OCI-LY3 (cell line): ENCODE results near the gene SPINK8.

ENCODE experiments used
- H2AFZ ChIP-seq: fragments of 200-600, 300-600 bp; shearing (Covaris generic); 2 replicates; pipeline ENCODE4 v1.6.0; 2014; ENCODE audit warnings: antibody characterized with exemption, low read depth, low read length
- H3K27ac ChIP-seq: fragments of 200-600, 300-600 bp; sonication (generic); 2 replicates; pipeline ENCODE4 v1.5.1; 2014; ENCODE audit warnings: mild to moderate bottlenecking, low read length, moderate library complexity, mixed read lengths
- H3K27me3 ChIP-seq: fragments of 200-600, 300-600 bp; sonication (generic); 2 replicates; pipeline ENCODE4 v1.6.1; 2014; ENCODE audit warnings: low read depth, low read length, mixed read lengths
- H3K36me3 ChIP-seq: fragments of 200-600, 300-600 bp; sonication (generic); replicated peaks from 2 replicates; pipeline ENCODE3; 2014; ENCODE audit warnings: low read depth, low read length, mixed read lengths
- H3K4me1 ChIP-seq: fragments of 300-600, 200-600 bp; sonication (generic); 2 replicates; pipeline ENCODE4 v1.6.1; 2014; ENCODE audit warnings: low read length, mixed read lengths
- H3K4me2 ChIP-seq: fragments of 200-600, 300-600 bp; sonication (generic); 2 replicates; pipeline ENCODE4 v1.6.1; 2014; ENCODE audit warnings: low read length, mixed read lengths
- H3K4me3 ChIP-seq: fragments of 300-600, 200-600 bp; sonication (generic); 2 replicates; pipeline ENCODE4 v1.5.1; 2014; ENCODE audit warnings: antibody characterized with exemption, mild to moderate bottlenecking, low read length, moderate library complexity
- H3K79me2 ChIP-seq: fragments of 300-600, 200-600 bp; shearing (Covaris generic); 2 replicates; pipeline ENCODE4 v1.6.1; 2014; ENCODE audit warnings: mild to moderate bottlenecking, low read length, mixed read lengths
- H3K9ac ChIP-seq: fragments of 300-600, 200-600 bp; shearing (Covaris generic); 2 replicates; pipeline ENCODE4 v1.6.0; 2014; ENCODE audit warnings: mild to moderate bottlenecking, low read length, moderate library complexity
- H3K9me3 ChIP-seq: fragments of 200-600, 300-600 bp; shearing (Covaris generic); 2 replicates; pipeline ENCODE4 v1.6.1; 2014; ENCODE audit warnings: low read length, mixed read lengths; ENCODE audit not compliant: insufficient read depth
- H4K20me1 ChIP-seq: fragments of 200-600, 300-600 bp; sonication (generic); 2 replicates; pipeline ENCODE4 v1.6.1; 2016; ENCODE audit warnings: low read length, mixed read lengths; ENCODE audit not compliant: insufficient read depth
- CTCF ChIP-seq: fragments of 200-600, 300-600 bp; sonication (generic); IDR thresholded peaks from 2 replicates; pipeline ENCODE4 v1.5.1; 2014; ENCODE audit warnings: antibody characterized with exemption, low read length, low read depth
- EZH2phosphoT487 ChIP-seq: fragments of 200-600 bp; shearing (Covaris generic); IDR thresholded peaks from 2 replicates; pipeline ENCODE4 v1.6.1; 2018; ENCODE audit warnings: antibody characterized with exemption, mixed run types, low read depth

SPINK8 gene

GRCh38 chr3:48296699-48297098 lies 36.8 kb downstream of the SPINK8 start:
- Histone ChIP-seq H3K27me3 (no peaks in the 10 kb centered on the region), H3K4me2 (no peak overlapping the region), H3K4me1 (peaks cover 11% of the 10 kb centered on the region), H3K4me3 (no peak overlapping the region), H3K9ac (no peak overlapping the region), H4K20me1 (no peaks in the 10 kb centered on the region), H2AFZ (no peak overlapping the region), H3K36me3 (peaks cover 25% of the 10 kb centered on the region), H3K27ac (no peak overlapping the region), H3K79me2 (peaks cover 9% of the 10 kb centered on the region; the same call in 1 of the 2 replicates), H3K9me3 (no peaks in the 10 kb centered on the region)
- TF ChIP-seq EZH2phosphoT487 (no peak), CTCF (no peak)

GRCh38 chr3:48294611-48295263 lies 38.7 kb downstream of the SPINK8 start:
- H3K27me3 ChIP-seq, result no peaks in the 10 kb centered on the region

GRCh38 chr3:48289659-48290058 lies 43.8 kb downstream of the SPINK8 start:
- Histone ChIP-seq H3K9me3 (0 out of 2 replicates have a peak, but pooled peaks cover 3% of the 10 kb centered on the region), H3K9ac (no peak overlapping the region), H3K27me3 (no peaks in the 10 kb centered on the region), H3K4me1 (peaks cover 7% of the 10 kb centered on the region), H3K36me3 (peaks cover 10% of the 10 kb centered on the region), H3K4me2 (no peak overlapping the region), H3K4me3 (no peak overlapping the region), H3K27ac (no peak overlapping the region), H3K79me2 (no peaks in the 10 kb centered on the region), H4K20me1 (no peaks in the 10 kb centered on the region), H2AFZ (no peak overlapping the region)
- no peak for TF ChIP-seq EZH2phosphoT487
- no peak for TF ChIP-seq CTCF

More at GRCh38 chr3:48294611-48295263, 38.7 kb downstream of the SPINK8 start:
- H3K9me3 ChIP-seq, result 0 out of 2 replicates have a peak, but pooled peaks cover 1% of the 10 kb centered on the region
- no peak overlapping the region for H3K9ac ChIP-seq
- TF ChIP-seq EZH2phosphoT487, result no peak
- TF ChIP-seq CTCF, result no peak
- no peak overlapping the region for H3K4me2 ChIP-seq
- H3K79me2 ChIP-seq, result 0 out of 2 replicates have a peak, but pooled peaks cover 1% of the 10 kb centered on the region
- no peaks in the 10 kb centered on the region for H3K4me1 ChIP-seq
- H3K4me3 ChIP-seq, result no peak overlapping the region
- no peak overlapping the region for H2AFZ ChIP-seq
- H3K36me3 ChIP-seq, result peaks cover 25% of the 10 kb centered on the region
- H3K27ac ChIP-seq, result no peak overlapping the region
- no peaks in the 10 kb centered on the region for H4K20me1 ChIP-seq

GRCh38 chr3:48287034-48287433 lies 46.4 kb downstream of the SPINK8 start:
- H3K9ac ChIP-seq, result no peak overlapping the region
- no peak overlapping the region for H3K27ac ChIP-seq
- no peak overlapping the region for H3K4me3 ChIP-seq
- H3K36me3 ChIP-seq, result peaks cover 7% of the 10 kb centered on the region
- H3K79me2 ChIP-seq, result no peaks in the 10 kb centered on the region
- H3K27me3 ChIP-seq, result no peaks in the 10 kb centered on the region
- no peak overlapping the region for H2AFZ ChIP-seq
- H4K20me1 ChIP-seq, result no peaks in the 10 kb centered on the region
- TF ChIP-seq CTCF (no peak), EZH2phosphoT487 (no peak)
- H3K4me1 ChIP-seq, result peaks cover 7% of the 10 kb centered on the region
- H3K9me3 ChIP-seq, result 0 out of 2 replicates have a peak, but pooled peaks cover 3% of the 10 kb centered on the region
- H3K4me2 ChIP-seq, result no peak overlapping the region
